Mucosa of descending colon (tissue), 3 donors: Measurements from ENCODE around the gene MFSD11. TPM values are rescaled to one million over a fixed set of nuclear protein-coding genes. Genes with fewer than 3 reads are reported as not detected.
"Not testable (repeated sequence)": the region's sequence is repeated elsewhere in the genome, so short reads cannot be mapped to it uniquely, and the experiment has no call there.

Experiments
- ATAC-seq: fragments of 200-7000 bp; cut with Tn5 transposase; one replicate; pipeline ENCODE4 v1.9.1; 2020; ENCODE audit warnings: mild to moderate bottlenecking, moderate library complexity
- DNase-seq, 3 donors: peaks; one replicate each; pipeline ENCODE4 v3.0.0-alpha.2; 2020
- H3K36me3 ChIP-seq: fragments of 200-600 bp; one replicate; pipeline ENCODE4 v1.8.0; 2021; ENCODE audit warnings: low read depth, mild to moderate bottlenecking
- H3K4me1 ChIP-seq: fragments of 200-600 bp; one replicate; pipeline ENCODE4 v1.8.0; 2021; ENCODE audit warnings: low read depth, mild to moderate bottlenecking
- H3K4me3 ChIP-seq: fragments of 200-600 bp; one replicate; pipeline ENCODE4 v1.8.0; 2021; ENCODE audit warnings: mild to moderate bottlenecking
- H3K9me3 ChIP-seq: fragments of 200-600 bp; one replicate; pipeline ENCODE4 v1.8.0; 2021; ENCODE audit warnings: mild to moderate bottlenecking
- CTCF ChIP-seq: fragments of 200-600 bp; IDR thresholded peaks from one replicate; pipeline ENCODE4 v1.8.0; 2022; ENCODE audit warnings: antibody characterized with exemption, mild to moderate bottlenecking
- intact Hi-C, 2 donors: fragments of 100-400 bp; cut with DNase I in 1 of 2; cut with micrococcal nuclease in 1 of 2; formaldehyde crosslinking; loops; one replicate each; pipeline versions ENCODE4 v1.11.0 to v1.11.1; 2022; cut with DNase I, micrococcal nuclease
- total RNA-seq, 3 donors: library from RNA; stranded (reverse); fragmentation: NEBNext Ultra II Directional in 2 of 3; extraction: Animal tissue kit (Norgen Biotek cat#: 25700) in 2 of 3; gene quantifications; one replicate each; pipeline versions ENCODE4 v1.2.1 to v1.2.4, GENCODE V29; 2021 to 2023
- donor health status: DM: no; HTN: no; CAD: no; lungs with moderate emphysema.
- donor health status: DM: no; HTN: no; CAD: no.
- donor health status: DM: no; HTN: yes; CAD: no.

MFSD11 gene
- total RNA-seq, 3 donors from 2014 or later: 31.2 to 38.2 (median 33.2) TPM

- H3K4me1 ChIP-seq: no peaks in the 10 kb centered on the region
- DNase-seq (no peak), ATAC-seq (no peak)
- no peak overlapping the region for H3K4me3 ChIP-seq
- TF ChIP-seq CTCF: no peak
- H3K9me3 ChIP-seq: no peaks in the 10 kb centered on the region
- intact Hi-C loops: no loop called here
- no peaks in the 10 kb centered on the region for H3K36me3 ChIP-seq
These were observed 73.9 kb downstream of the MFSD11 start for GRCh38 chr17:76811834-76812233.

- H3K36me3 ChIP-seq: no peaks in the 10 kb centered on the region
- intact Hi-C loops: no loop called here
- DNase-seq (no peak), ATAC-seq (no peak)
- no peak for TF ChIP-seq CTCF
- no peak overlapping the region for H3K4me3 ChIP-seq
- H3K9me3 ChIP-seq: no peaks in the 10 kb centered on the region
- no peaks in the 10 kb centered on the region for H3K4me1 ChIP-seq
These were observed 74.3 kb downstream of the MFSD11 start for GRCh38 chr17:76812263-76812662.

- ATAC-seq: no peak
- no peak for DNase-seq
- no peaks in the 10 kb centered on the region for H3K4me1 ChIP-seq
These were observed 75.0 kb downstream of the MFSD11 start for GRCh38 chr17:76812968-76813367.

GRCh38 chr17:76815907-76816589 is 78.1 kb downstream of the MFSD11 start:
- intact Hi-C loops, DNase-seq, H3K4me3 ChIP-seq, ATAC-seq, H3K4me1 ChIP-seq, H3K9me3 ChIP-seq, H3K36me3 ChIP-seq: not testable (repeated sequence)

More at GRCh38 chr17:76812968-76813367, 75.0 kb downstream of the MFSD11 start:
- Histone ChIP-seq H3K9me3 (no peaks in the 10 kb centered on the region), H3K4me3 (no peak overlapping the region), H3K36me3 (no peaks in the 10 kb centered on the region)
- TF ChIP-seq CTCF: no peak
- intact Hi-C loops: no loop called here

- TF ChIP-seq CTCF: peak; percentile 12
- ATAC-seq (peak; percentile 30), DNase-seq (peak in 2 of 3 donors; percentile 31 to 37)
- no peaks in the 10 kb centered on the region for H3K9me3 ChIP-seq
- no peaks in the 10 kb centered on the region for H3K4me1 ChIP-seq
- intact Hi-C loops: no loop called here
- no peak overlapping the region for H3K4me3 ChIP-seq
- no peaks in the 10 kb centered on the region for H3K36me3 ChIP-seq
These were observed 78.7 kb downstream of the MFSD11 start for GRCh38 chr17:76816590-76817135.

- Histone ChIP-seq H3K9me3 (no peaks in the 10 kb centered on the region), H3K36me3 (no peaks in the 10 kb centered on the region), H3K4me3 (no peak overlapping the region), H3K4me1 (no peaks in the 10 kb centered on the region)
- DNase-seq (no peak), ATAC-seq (no peak)
- TF ChIP-seq CTCF: no peak
- intact Hi-C loops: no loop called here
These were observed 82.1 kb downstream of the MFSD11 start for GRCh38 chr17:76820039-76820438.
